Large intestine (tissue), 12 donors: ENCODE data around the gene KLK6. TPM values are rescaled to one million over a fixed set of nuclear protein-coding genes. Genes with fewer than 3 reads are reported as not detected.

Experiments
- DNase-seq, 2 donors: peaks; one replicate each; pipeline versions ENCODE4 v3.0.0 to v3.0.0-alpha.2; 2013
- H3K27ac ChIP-seq: one replicate; pipeline ENCODE4 v1.5.1; 2013; ENCODE audit warnings: low read length
- H3K27me3 ChIP-seq: 2 replicates; pipeline ENCODE4 v1.6.1; 2013; ENCODE audit warnings: low read length; ENCODE audit not compliant: control insufficient read depth, insufficient read depth
- H3K36me3 ChIP-seq: 2 replicates; pipeline ENCODE4 v1.6.1; 2013; ENCODE audit warnings: low read length; ENCODE audit not compliant: control insufficient read depth, insufficient read depth
- H3K4me1 ChIP-seq: one replicate; pipeline ENCODE4 v1.6.1; 2013; ENCODE audit warnings: low read length; ENCODE audit not compliant: control insufficient read depth, insufficient read depth
- H3K4me3 ChIP-seq: one replicate; pipeline ENCODE4 v1.5.1; 2013; ENCODE audit warnings: low read length
- H3K9me3 ChIP-seq: one replicate; pipeline ENCODE4 v1.6.1; 2013; ENCODE audit warnings: mild to moderate bottlenecking, low read depth, low read length, moderate library complexity; ENCODE audit not compliant: control insufficient read depth
- WGBS: methylation state at CpG from one replicate; pipeline ENCODE4 v1.1.5; 2013; ENCODE audit warnings: low lambda C conversion rate; ENCODE audit not compliant: insufficient coverage; 5-methylcytosine and 5-hydroxymethylcytosine counted together
- long read RNA-seq, 11 donors: transcript quantifications; one replicate each; lab custom pipeline, GENCODE V29; 2026
- polyA plus RNA-seq: library from polyadenylated mRNA; unstranded; fragments of 120-200 nt; gene quantifications from one replicate; pipeline ENCODE4 v1.2.1, GENCODE V29; 2013

KLK6 gene
- polyA plus RNA-seq = 0.58 TPM
- long read RNA-seq, donor 1 = 0 reads
- long read RNA-seq, donor 2 = 0 reads
- long read RNA-seq, donor 3 = 0 reads
- long read RNA-seq, donor 4 = 0 reads
- long read RNA-seq, donor 5 = 0 reads
- long read RNA-seq, donor 6 = 0 reads
- long read RNA-seq, donor 7, partial matches to known transcripts = 0 of 1 reads
- long read RNA-seq, donor 7, other reads (novel, unspliced or antisense) = 0 of 1 reads
- long read RNA-seq, donor 8, partial matches to known transcripts = 0 of 1 reads
- long read RNA-seq, donor 8, other reads (novel, unspliced or antisense) = 0 of 1 reads
- long read RNA-seq, donor 9 = 0 reads
- long read RNA-seq, donor 10 = 0 reads
- long read RNA-seq, donor 11 = 0 reads

GRCh38 chr19:50969413-50969760, at the start of gene KLK6:
KLK6 (minus strand) TSS chr19:50969591; CDS start chr19:50968104, 1,487 bp downstream.
- Histone ChIP-seq H3K4me3 (no peak within 1 kb of the TSS), H3K4me1 (no peaks in the 10 kb centered on the region), H3K27me3 (no peaks in the 10 kb centered on the region), H3K36me3 (no peaks in the 10 kb centered on the region), H3K27ac (no peak within 1 kb of the TSS), H3K9me3 (no peaks in the 10 kb centered on the region)
- WGBS = no CpG with 5 or more reads among the region's 19 CpGs
- DNase-seq = no peak

- Histone ChIP-seq H3K27ac (no peak overlapping the region), H3K9me3 (peaks cover 4% of the 10 kb centered on the region), H3K27me3 (peaks cover 65% of the 10 kb centered on the region), H3K36me3 (no peaks in the 10 kb centered on the region), H3K4me3 (no peak overlapping the region), H3K4me1 (no peaks in the 10 kb centered on the region)
- no CpG with 5 or more reads among the region's 68 CpGs for WGBS
- DNase-seq = no peak
These were observed 49.6 kb upstream of the KLK6 start for GRCh38 chr19:51018745-51019543.

- Histone ChIP-seq H3K9me3 (peaks cover 4% of the 10 kb centered on the region), H3K27ac (no peak overlapping the region), H3K4me1 (no peaks in the 10 kb centered on the region), H3K4me3 (no peak overlapping the region), H3K27me3 (peaks cover 65% of the 10 kb centered on the region), H3K36me3 (no peaks in the 10 kb centered on the region)
- WGBS = no CpG with 5 or more reads among the region's 68 CpGs
- peak in 1 of 2 donors; percentile 18 for DNase-seq
These were observed 47.6 kb upstream of the KLK6 start for GRCh38 chr19:51016798-51017683.

GRCh38 chr19:51015691-51016267, 46.4 kb upstream of the KLK6 start:
- no peak overlapping the region for H3K4me3 ChIP-seq
- H3K27me3 ChIP-seq = peaks cover 61% of the 10 kb centered on the region
- no peaks in the 10 kb centered on the region for H3K4me1 ChIP-seq
- DNase-seq = no peak
- peaks cover 4% of the 10 kb centered on the region for H3K9me3 ChIP-seq
- H3K36me3 ChIP-seq = no peaks in the 10 kb centered on the region
- no CpG with 5 or more reads among the region's 19 CpGs for WGBS
- H3K27ac ChIP-seq = no peak overlapping the region

- H3K27me3 ChIP-seq = peaks cover 52% of the 10 kb centered on the region
- H3K4me1 ChIP-seq = no peaks in the 10 kb centered on the region
- H3K27ac ChIP-seq = no peak overlapping the region
- WGBS = 100% methylated on average over 1 of the region's 6 CpGs
- H3K9me3 ChIP-seq = peaks cover 4% of the 10 kb centered on the region
- DNase-seq = no peak
- no peaks in the 10 kb centered on the region for H3K36me3 ChIP-seq
- no peak overlapping the region for H3K4me3 ChIP-seq
These were observed 44.9 kb upstream of the KLK6 start for GRCh38 chr19:51014242-51014641.

GRCh38 chr19:51012661-51013190, 43.3 kb upstream of the KLK6 start:
- H3K9me3 ChIP-seq = peaks cover 4% of the 10 kb centered on the region
- WGBS = no CpG with 5 or more reads among the region's 12 CpGs

GRCh38 chr19:51010066-51010795, 40.8 kb upstream of the KLK6 start:
- H3K4me3 ChIP-seq = no peak overlapping the region
- no peak for DNase-seq
- H3K27me3 ChIP-seq = peaks cover 17% of the 10 kb centered on the region
- H3K4me1 ChIP-seq = no peaks in the 10 kb centered on the region
- H3K36me3 ChIP-seq = no peaks in the 10 kb centered on the region
- H3K9me3 ChIP-seq = no peaks in the 10 kb centered on the region
- WGBS = 0% methylated on average over 1 of the region's 4 CpGs
- no peak overlapping the region for H3K27ac ChIP-seq

More at GRCh38 chr19:51012661-51013190, 43.3 kb upstream of the KLK6 start:
- Histone ChIP-seq H3K4me3 (no peak overlapping the region), H3K27me3 (peaks cover 37% of the 10 kb centered on the region), H3K27ac (no peak overlapping the region), H3K36me3 (no peaks in the 10 kb centered on the region), H3K4me1 (no peaks in the 10 kb centered on the region)
- no peak for DNase-seq

- WGBS = no CpG with 5 or more reads among the region's 19 CpGs
- no peak overlapping the region for H3K4me3 ChIP-seq
- no peak overlapping the region for H3K27ac ChIP-seq
- H3K9me3 ChIP-seq = no peaks in the 10 kb centered on the region
- no peaks in the 10 kb centered on the region for H3K36me3 ChIP-seq
- no peaks in the 10 kb centered on the region for H3K4me1 ChIP-seq
- H3K27me3 ChIP-seq = peaks cover 8% of the 10 kb centered on the region
- DNase-seq = no peak
These were observed 39.9 kb upstream of the KLK6 start for GRCh38 chr19:51009061-51009891.

GRCh38 chr19:51007488-51007887, 38.1 kb upstream of the KLK6 start:
- H3K27ac ChIP-seq = no peak overlapping the region
- no peaks in the 10 kb centered on the region for H3K4me1 ChIP-seq
- DNase-seq = no peak
- H3K4me3 ChIP-seq = no peak overlapping the region
- WGBS = 83% methylated on average over 1 of the region's 3 CpGs
- H3K36me3 ChIP-seq = no peaks in the 10 kb centered on the region
- H3K27me3 ChIP-seq = peaks cover 6% of the 10 kb centered on the region
- H3K9me3 ChIP-seq = peaks cover under 1% of the 10 kb centered on the region
